ENCODE measurements around the gene PDZD7.

- no peak for TF ChIP-seq CTCF (IDR thresholded peaks at IDR 0.05)
- TF ChIP-seq POLR2A (IDR thresholded peaks at IDR 0.05): no peak
Measured at GRCh38 chr10:101076630-101077029, 45.7 kb upstream of the PDZD7 start.
